ENCODE results near the gene MSL1.
"Not testable (repeated sequence)": the region's sequence is repeated elsewhere in the genome, so short reads cannot be mapped to it uniquely, and the experiment has no call there.

DNA sequence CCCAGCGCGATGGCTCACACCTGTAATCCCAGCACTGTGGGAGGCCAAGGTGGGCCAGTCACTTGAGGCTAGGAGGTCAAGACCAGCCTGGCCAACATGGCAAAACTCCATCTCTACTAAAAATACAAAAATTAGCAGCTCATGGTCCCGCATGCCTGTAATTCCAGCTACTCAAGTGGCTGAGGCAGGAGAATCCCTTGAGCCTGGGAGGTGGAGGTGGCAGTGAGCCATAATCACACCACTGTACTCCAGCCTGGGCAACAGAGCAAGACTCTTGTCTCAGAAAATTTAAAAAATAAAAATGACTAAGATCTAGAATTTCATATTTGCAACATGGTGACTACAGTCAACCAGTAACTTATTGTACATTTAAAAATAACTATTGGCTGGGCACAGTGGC lies 21.4 kb downstream of the MSL1 start:
- not testable (repeated sequence) for TF ChIP-seq SIN3A (IDR thresholded peaks at IDR 0.05; ENCODE audit: borderline replicate concordance, insufficient read depth, low read depth, low read length); POLR2AphosphoS5 (IDR thresholded peaks at IDR 0.05; ENCODE audit: low read depth, low read length); TCF7L2 (IDR thresholded peaks at IDR 0.05; ENCODE audit: low read depth, low read length)
- TF ChIP-seq, protein P1, sequence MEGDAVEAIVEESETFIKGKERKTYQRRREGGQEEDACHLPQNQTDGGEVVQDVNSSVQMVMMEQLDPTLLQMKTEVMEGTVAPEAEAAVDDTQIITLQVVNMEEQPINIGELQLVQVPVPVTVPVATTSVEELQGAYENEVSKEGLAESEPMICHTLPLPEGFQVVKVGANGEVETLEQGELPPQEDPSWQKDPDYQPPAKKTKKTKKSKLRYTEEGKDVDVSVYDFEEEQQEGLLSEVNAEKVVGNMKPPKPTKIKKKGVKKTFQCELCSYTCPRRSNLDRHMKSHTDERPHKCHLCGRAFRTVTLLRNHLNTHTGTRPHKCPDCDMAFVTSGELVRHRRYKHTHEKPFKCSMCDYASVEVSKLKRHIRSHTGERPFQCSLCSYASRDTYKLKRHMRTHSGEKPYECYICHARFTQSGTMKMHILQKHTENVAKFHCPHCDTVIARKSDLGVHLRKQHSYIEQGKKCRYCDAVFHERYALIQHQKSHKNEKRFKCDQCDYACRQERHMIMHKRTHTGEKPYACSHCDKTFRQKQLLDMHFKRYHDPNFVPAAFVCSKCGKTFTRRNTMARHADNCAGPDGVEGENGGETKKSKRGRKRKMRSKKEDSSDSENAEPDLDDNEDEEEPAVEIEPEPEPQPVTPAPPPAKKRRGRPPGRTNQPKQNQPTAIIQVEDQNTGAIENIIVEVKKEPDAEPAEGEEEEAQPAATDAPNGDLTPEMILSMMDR (IDR thresholded peaks at IDR 0.05), result not testable (repeated sequence)
- TF ChIP-seq, protein P2, sequence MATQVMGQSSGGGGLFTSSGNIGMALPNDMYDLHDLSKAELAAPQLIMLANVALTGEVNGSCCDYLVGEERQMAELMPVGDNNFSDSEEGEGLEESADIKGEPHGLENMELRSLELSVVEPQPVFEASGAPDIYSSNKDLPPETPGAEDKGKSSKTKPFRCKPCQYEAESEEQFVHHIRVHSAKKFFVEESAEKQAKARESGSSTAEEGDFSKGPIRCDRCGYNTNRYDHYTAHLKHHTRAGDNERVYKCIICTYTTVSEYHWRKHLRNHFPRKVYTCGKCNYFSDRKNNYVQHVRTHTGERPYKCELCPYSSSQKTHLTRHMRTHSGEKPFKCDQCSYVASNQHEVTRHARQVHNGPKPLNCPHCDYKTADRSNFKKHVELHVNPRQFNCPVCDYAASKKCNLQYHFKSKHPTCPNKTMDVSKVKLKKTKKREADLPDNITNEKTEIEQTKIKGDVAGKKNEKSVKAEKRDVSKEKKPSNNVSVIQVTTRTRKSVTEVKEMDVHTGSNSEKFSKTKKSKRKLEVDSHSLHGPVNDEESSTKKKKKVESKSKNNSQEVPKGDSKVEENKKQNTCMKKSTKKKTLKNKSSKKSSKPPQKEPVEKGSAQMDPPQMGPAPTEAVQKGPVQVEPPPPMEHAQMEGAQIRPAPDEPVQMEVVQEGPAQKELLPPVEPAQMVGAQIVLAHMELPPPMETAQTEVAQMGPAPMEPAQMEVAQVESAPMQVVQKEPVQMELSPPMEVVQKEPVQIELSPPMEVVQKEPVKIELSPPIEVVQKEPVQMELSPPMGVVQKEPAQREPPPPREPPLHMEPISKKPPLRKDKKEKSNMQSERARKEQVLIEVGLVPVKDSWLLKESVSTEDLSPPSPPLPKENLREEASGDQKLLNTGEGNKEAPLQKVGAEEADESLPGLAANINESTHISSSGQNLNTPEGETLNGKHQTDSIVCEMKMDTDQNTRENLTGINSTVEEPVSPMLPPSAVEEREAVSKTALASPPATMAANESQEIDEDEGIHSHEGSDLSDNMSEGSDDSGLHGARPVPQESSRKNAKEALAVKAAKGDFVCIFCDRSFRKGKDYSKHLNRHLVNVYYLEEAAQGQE (IDR thresholded peaks at IDR 0.05; ENCODE audit: insufficient read depth in 1 of 2, low read depth in 2 of 2, low read length in 1 of 2), result not testable (repeated sequence)

Measured in Panc1 (cell line).